Panc1 (cell line): Measurements from ENCODE around the gene BORCS8. TPM values are rescaled to one million over a fixed set of nuclear protein-coding genes. Genes with fewer than 3 reads are reported as not detected.

Experiments
- ATAC-seq: fragments of 200-7000 bp; cut with Tn5 transposase; 2 replicates; pipeline ENCODE4 v1.9.1; 2020; ENCODE audit warnings: mild to moderate bottlenecking, moderate library complexity
- BruUV-seq: library from RNA; stranded (reverse); fragments of 400-500 nt; replicated peaks from 2 replicates; lab custom pipeline; 2021; lab: Mats Ljungman, UMichigan
- CTCF ChIA-PET: fragments of 300-600 bp; sonication (Branson Sonifier 250); formaldehyde crosslinking; loops from one replicate; lab custom pipeline; 2022; ENCODE audit warnings: antibody characterized with exemption; lab: Charles Lee
- POLR2A ChIA-PET: fragments of 300-600 bp; sonication (Branson Sonifier 250); formaldehyde crosslinking; loops from one replicate; lab custom pipeline; 2022; ENCODE audit warnings: antibody characterized with exemption; lab: Charles Lee
- DNase-seq: peaks from one replicate; pipeline ENCODE4 v3.0.0-alpha.2; 2010; ENCODE audit warnings: low read depth, low spot score
- H3K27ac ChIP-seq: 2 replicates; pipeline ENCODE4 v1.5.1; 2011; ENCODE audit warnings: mild to moderate bottlenecking, low read length, inconsistent platforms
- H3K27me3 ChIP-seq: fragments of 200-500 bp; sonication (Bioruptor generic); 2 replicates; pipeline ENCODE4 v1.6.0; 2014; ENCODE audit warnings: low read length, inconsistent platforms; ENCODE audit not compliant: control insufficient read depth, insufficient read depth
- H3K36me3 ChIP-seq: fragments of 200-500 bp; sonication (Bioruptor generic); 2 replicates; pipeline ENCODE4 v1.5.1; 2014; ENCODE audit warnings: inconsistent platforms, mild to moderate bottlenecking, low read length, moderate library complexity; ENCODE audit not compliant: control insufficient read depth, insufficient read depth
- H3K4me1 ChIP-seq: 2 replicates; pipeline ENCODE4 v1.5.1; 2011; ENCODE audit warnings: inconsistent platforms, mild to moderate bottlenecking, low read length, moderate library complexity; ENCODE audit not compliant: control insufficient read depth, insufficient read depth
- H3K4me3 ChIP-seq, 2 experiments: 2 replicates each; pipeline ENCODE4 v1.5.1; 2011 to 2012; ENCODE audit warnings: low read depth in 2 of 2, low read length in 2 of 2, mild to moderate bottlenecking in 2 of 2, inconsistent platforms in 1 of 2, moderate library complexity in 1 of 2
- H3K9me3 ChIP-seq: fragments of 200-500 bp; sonication (Bioruptor generic); 2 replicates; pipeline ENCODE4 v1.5.1; 2014; ENCODE audit warnings: low read depth, mild to moderate bottlenecking, inconsistent platforms, low read length, moderate library complexity; ENCODE audit not compliant: control insufficient read depth, insufficient read depth
- CTCF ChIP-seq: fragments of 450-650 bp; IDR thresholded peaks from 2 replicates; pipeline ENCODE4 v1.5.1; 2017; ENCODE audit warnings: mild to moderate bottlenecking
- POLR2AphosphoS5 ChIP-seq: IDR thresholded peaks from 2 replicates; pipeline ENCODE4 v1.6.1; 2012; ENCODE audit warnings: mild to moderate bottlenecking, low read depth, low read length, moderate library complexity
- REST ChIP-seq, 2 experiments: IDR thresholded peaks; 2 replicates each; pipeline ENCODE4 v1.6.1; 2011 to 2012; ENCODE audit warnings: low read depth in 2 of 2, control low read depth in 1 of 2, low read length in 1 of 2, mild to moderate bottlenecking in 1 of 2, moderate library complexity in 1 of 2; ENCODE audit not compliant: insufficient read depth in 1 of 2
- SIN3A ChIP-seq: IDR thresholded peaks from 2 replicates; pipeline ENCODE4 v1.6.1; 2012; ENCODE audit warnings: low read depth, mild to moderate bottlenecking, low read length, moderate library complexity, borderline replicate concordance; ENCODE audit not compliant: insufficient read depth
- TCF7L2 ChIP-seq: IDR thresholded peaks from 2 replicates; pipeline ENCODE4 v1.6.1; 2011; ENCODE audit warnings: mild to moderate bottlenecking, low read depth, low read length, inconsistent platforms
- in situ Hi-C: cut with HindIII; loops from 2 replicates; pipeline ENCODE4 v1.10.0; 2016; ENCODE audit warnings: low sequenced_read_pairs, low pct_unique_long_range_greater_than_20kb
- intact Hi-C: fragments of 100-400 bp; cut with micrococcal nuclease; formaldehyde crosslinking; loops from one replicate; pipeline ENCODE4 v1.10.0; 2022; ENCODE audit not compliant: unreplicated experiment
- total RNA-seq: library from RNA; stranded (reverse); gene quantifications from one replicate; pipeline ENCODE4 v1.2.1, GENCODE V29; 2021; ENCODE audit not compliant: unreplicated experiment

BORCS8 gene
- total RNA-seq, 1 experiment from 2014 or later, result 37.8 TPM

GRCh38 chr19:19236173-19236572, 44.2 kb upstream of the BORCS8 start:
- Histone ChIP-seq H3K4me1 (no peaks in the 10 kb centered on the region), H3K27ac (no peak overlapping the region), H3K9me3 (peaks cover 6% of the 10 kb centered on the region; the same call in 1 of the 2 replicates), H3K27me3 (no peaks in the 10 kb centered on the region), H3K36me3 (no peaks in the 10 kb centered on the region), H3K4me3 (no peak overlapping the region)
- POLR2A ChIA-PET, result no interaction called here
- no peak for ATAC-seq
- CTCF ChIA-PET, result no interaction called here
- BruUV-seq, result no TSS peak
- in situ Hi-C loops, result no loop called here
- DNase-seq, result no peak
- TF ChIP-seq TCF7L2 (no peak), REST (IDR thresholded peaks at IDR 0.05; ENCODE audit: insufficient read depth in 1 of 2, low read depth in 2 of 2, low read length in 1 of 2) (no peak), POLR2AphosphoS5 (no peak)
- intact Hi-C loops, result no loop called here

- Histone ChIP-seq H3K36me3 (no peaks in the 10 kb centered on the region), H3K27ac (no peak overlapping the region), H3K4me3 (no peak overlapping the region), H3K4me1 (no peaks in the 10 kb centered on the region), H3K27me3 (no peaks in the 10 kb centered on the region), H3K9me3 (peaks cover 6% of the 10 kb centered on the region; the same call in 1 of the 2 replicates)
- DNase-seq (no peak), ATAC-seq (no peak)
- in situ Hi-C loops, result no loop called here
- BruUV-seq, result no TSS peak
- intact Hi-C loops, result no loop called here
- ChIA-PET CTCF (interaction anchor here (0.5 to 0.6 kb wide), 2 partner anchors 28 to 60 kb away, joined by 6 to 8 read pairs; no protein-coding TSS in a partner anchor), POLR2A (interaction anchor here (0.5 to 0.6 kb wide), 2 partner anchors 12 to 245 kb away, joined by 3 to 11 read pairs; no protein-coding TSS in a partner anchor)
- TF ChIP-seq TCF7L2 (no peak), POLR2AphosphoS5 (no peak), CTCF (no peak), SIN3A (no peak), REST (IDR thresholded peaks at IDR 0.05; ENCODE audit: insufficient read depth in 1 of 2, low read depth in 2 of 2, low read length in 1 of 2) (no peak)
These were observed 42.4 kb upstream of the BORCS8 start for GRCh38 chr19:19234220-19234816.
